ENCODE measurements around the gene JARID2. TPM values are rescaled to one million over a fixed set of nuclear protein-coding genes. Genes with fewer than 3 reads are reported as not detected.

JARID2 gene
- total and polyA plus RNA-seq, 10 of the 15 experiments (the other 5 are each of a cell fraction or from before 2014, with no cell fraction given): 4.2 to 21.6 (median 11.7) TPM

- no peak for TF ChIP-seq CUX1 (IDR thresholded peaks at IDR 0.05; ENCODE audit: insufficient replicate concordance, low read depth, low read length)
- no peak for TF ChIP-seq SIN3A (IDR thresholded peaks at IDR 0.05; ENCODE audit: low read depth, low read length)
- no peak for TF ChIP-seq IRF5 (IDR thresholded peaks at IDR 0.05; ENCODE audit: borderline replicate concordance)
- TF ChIP-seq PAX5 (IDR thresholded peaks at IDR 0.05; ENCODE audit: borderline replicate concordance, low read depth, low read length): no peak
- no peak for TF ChIP-seq E4F1 (IDR thresholded peaks at IDR 0.05; ENCODE audit: borderline replicate concordance, partially characterized antibody)
- 0 out of 4 replicates have a peak, but pooled peaks of 1 of the 2 experiments have one; percentile 12 for TF ChIP-seq EP300 (IDR thresholded peaks at IDR 0.05; ENCODE audit: borderline replicate concordance in 1 of 2, control insufficient read depth in 1 of 2, low read depth in 2 of 2, low read length in 2 of 2)
- TF ChIP-seq FOS (IDR thresholded peaks at IDR 0.05; ENCODE audit: borderline replicate concordance, extremely low read depth, insufficient read length): no peak
- TF ChIP-seq CREM (IDR thresholded peaks at IDR 0.05; ENCODE audit: low read depth): 0 out of 2 replicates have a peak, but pooled peaks have one; percentile 15
- no peak for TF ChIP-seq ZNF24 (IDR thresholded peaks at IDR 0.05)
- no peak for TF ChIP-seq HCFC1 (IDR thresholded peaks at IDR 0.05; ENCODE audit: low read length)
- no peak for TF ChIP-seq JUNB (IDR thresholded peaks at IDR 0.05)
- TF ChIP-seq SMARCA5 (IDR thresholded peaks at IDR 0.05): no peak
- TF ChIP-seq BHLHE40 (IDR thresholded peaks at IDR 0.05; ENCODE audit: borderline replicate concordance in 1 of 2, low read depth in 2 of 2, low read length in 1 of 2): 0 out of 4 replicates have a peak, but pooled peaks of 1 of the 2 experiments have one; percentile 7
- no peak for TF ChIP-seq MTA3 (IDR thresholded peaks at IDR 0.05; ENCODE audit: borderline replicate concordance, low read length)
- TF ChIP-seq NR2F1 (conservative IDR thresholded peaks at IDR 0.05): no peak
- TF ChIP-seq SPI1 (IDR thresholded peaks at IDR 0.05; ENCODE audit: borderline replicate concordance, insufficient read depth, low read depth, low read length): no peak
- peak; percentile 28; the same call in 1 of the 2 replicates for TF ChIP-seq RELB (IDR thresholded peaks at IDR 0.05; ENCODE audit: low read depth)
These were observed 171.2 kb downstream of the JARID2 start (continued) for GRCh38 chr6:15416932-15417509.
